Measurements from ENCODE around the gene ZNF324. TPM values are rescaled to one million over a fixed set of nuclear protein-coding genes. Genes with fewer than 3 reads are reported as not detected.
A peak's percentile ranks its signal among the peaks of the same experiment; 100 is the strongest.
"Not testable (repeated sequence)": the region's sequence is repeated elsewhere in the genome, so short reads cannot be mapped to it uniquely, and the experiment has no call there.

The ZNF324 gene
- polyA plus RNA-seq, 1 donor (not counting 4 experiments of a cell fraction or from before 2014, with no cell fraction given): 5.0 TPM

DNA sequence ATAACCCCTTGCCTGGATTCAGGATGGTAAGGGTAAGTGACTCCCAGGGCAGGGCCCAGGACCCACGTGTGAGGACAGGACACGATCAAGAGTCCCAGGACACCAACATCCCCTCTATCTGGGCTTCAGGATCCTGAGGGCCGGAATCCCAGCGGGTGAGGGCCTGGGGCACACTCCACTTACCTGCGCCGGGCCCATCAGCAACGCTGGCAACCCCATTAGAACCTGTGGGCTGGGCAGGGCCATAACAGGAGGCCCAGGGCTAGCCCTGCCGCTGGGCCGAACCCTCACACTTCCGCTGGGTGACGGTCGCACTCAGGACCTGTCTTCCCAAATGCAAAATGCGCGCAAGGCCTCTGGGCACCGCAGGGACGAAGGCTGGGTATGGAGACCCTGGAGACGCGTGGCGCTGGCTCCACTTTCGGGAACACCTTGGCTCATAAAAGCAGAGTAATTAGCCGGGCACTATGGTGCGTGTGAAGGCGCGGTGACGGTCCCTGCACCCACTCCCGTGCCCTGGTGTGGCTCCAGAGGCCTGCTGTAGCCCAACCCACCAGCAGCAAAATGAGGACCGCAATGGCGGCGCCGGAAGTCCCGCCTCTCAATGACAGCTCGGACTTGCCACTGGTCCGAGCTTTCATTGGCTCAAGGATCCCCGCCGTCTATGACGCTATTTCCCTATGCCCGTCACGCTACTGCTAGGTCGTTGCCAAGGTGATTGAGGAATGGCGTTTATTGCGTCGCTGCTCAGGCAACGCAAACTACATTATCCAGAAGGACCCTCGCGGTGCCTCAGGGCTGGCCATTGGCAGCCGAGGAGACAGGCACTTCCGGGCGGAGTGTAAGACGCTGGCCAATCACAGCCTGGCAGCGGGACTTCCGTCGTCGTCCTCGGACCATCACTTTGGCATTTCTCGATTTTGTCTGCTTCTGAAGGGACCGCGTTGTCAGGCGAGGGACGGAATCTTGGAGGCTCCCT is 27.0 kb upstream of the ZNF324 start, which contains the start of gene ZNF132:
TSS of gene ZNF132 (minus strand) at position 578 of the 979 bp plus-strand sequence. CDS start at position 246, 332 bp downstream.
- H2AFZ ChIP-seq (ENCODE audit: control insufficient read depth, low read length): peak within 1 kb of the TSS; percentile 90

DNA sequence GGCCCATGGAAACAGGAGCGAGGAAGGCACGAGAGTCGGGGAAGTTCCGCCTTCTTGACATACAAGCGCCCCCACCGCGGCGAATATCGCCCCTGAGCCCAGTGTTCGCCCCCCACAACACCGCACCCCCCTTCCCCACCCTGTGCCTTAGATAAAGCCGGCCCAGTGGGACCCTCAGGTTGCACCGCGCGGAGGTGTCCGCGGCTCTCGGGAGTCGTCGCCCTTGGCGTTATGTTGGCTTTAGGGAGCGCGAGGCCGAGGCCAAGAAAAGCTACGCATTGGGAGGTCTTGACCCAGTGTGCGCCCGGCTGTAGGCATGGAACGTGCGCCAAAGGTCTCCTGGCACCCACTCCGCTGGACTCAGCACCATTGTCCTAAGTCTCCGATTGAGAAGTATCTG is 26.3 kb upstream of the ZNF324 start:
- dilution Hi-C loops (cut with MboI; ENCODE audit: extremely low pct_ligation_motif_present, low sequenced_read_pairs): no loop called here
- Histone ChIP-seq H3K4me1 (ENCODE audit: control insufficient read depth, extremely low read depth, insufficient read depth, low read length) (peaks cover 8% of the 10 kb centered on the region), H3K36me3 (ENCODE audit: control insufficient read depth in 2 of 2, extremely low read depth in 1 of 2, insufficient read depth in 2 of 2, low read length in 2 of 2) (peaks cover 0 to 2% of the 10 kb centered on the region in 2 experiments), H3K27ac (ENCODE audit: control insufficient read depth, insufficient read depth, low read length) (no peak overlapping the region), H3K9me3 (ENCODE audit: control insufficient read depth, low read depth, low read length) (peaks cover 2% of the 10 kb centered on the region), H2AFZ (ENCODE audit: control insufficient read depth, low read length) (peak overlapping the region; percentile 90), H3K9ac (ENCODE audit: control insufficient read depth, extremely low read depth, insufficient read depth, low read length) (no peak overlapping the region), H3K9me1 (ENCODE audit: control insufficient read depth, extremely low read depth, insufficient read depth, low read length) (no peaks in the 10 kb centered on the region), H3K79me2 (ENCODE audit: control insufficient read depth, insufficient read depth, low read length) (peaks cover 6% of the 10 kb centered on the region), H3K27me3 (ENCODE audit: control insufficient read depth, extremely low read depth, insufficient read depth, low read length) (no peaks in the 10 kb centered on the region), H3K4me3 (ENCODE audit: control insufficient read depth in 2 of 3, extremely low read depth in 1 of 3, insufficient read depth in 2 of 3, low read depth in 1 of 3, low read length in 3 of 3) (peak overlapping the region; percentile 47 to 80 (median 73)), H3K4me2 (ENCODE audit: control insufficient read depth, extremely low read depth, insufficient read depth, low read depth, low read length) (peak overlapping the region; percentile 84), H4K20me1 (ENCODE audit: control insufficient read depth, extremely low read depth, insufficient read depth, low read length) (no peaks in the 10 kb centered on the region)
- FAIRE-seq: no peak
- DNase-seq (ENCODE audit: low read depth, low spot score): no peak
- no peak for TF ChIP-seq EZH2 (IDR thresholded peaks at IDR 0.05; ENCODE audit: low read length)
- TF ChIP-seq, protein P1, sequence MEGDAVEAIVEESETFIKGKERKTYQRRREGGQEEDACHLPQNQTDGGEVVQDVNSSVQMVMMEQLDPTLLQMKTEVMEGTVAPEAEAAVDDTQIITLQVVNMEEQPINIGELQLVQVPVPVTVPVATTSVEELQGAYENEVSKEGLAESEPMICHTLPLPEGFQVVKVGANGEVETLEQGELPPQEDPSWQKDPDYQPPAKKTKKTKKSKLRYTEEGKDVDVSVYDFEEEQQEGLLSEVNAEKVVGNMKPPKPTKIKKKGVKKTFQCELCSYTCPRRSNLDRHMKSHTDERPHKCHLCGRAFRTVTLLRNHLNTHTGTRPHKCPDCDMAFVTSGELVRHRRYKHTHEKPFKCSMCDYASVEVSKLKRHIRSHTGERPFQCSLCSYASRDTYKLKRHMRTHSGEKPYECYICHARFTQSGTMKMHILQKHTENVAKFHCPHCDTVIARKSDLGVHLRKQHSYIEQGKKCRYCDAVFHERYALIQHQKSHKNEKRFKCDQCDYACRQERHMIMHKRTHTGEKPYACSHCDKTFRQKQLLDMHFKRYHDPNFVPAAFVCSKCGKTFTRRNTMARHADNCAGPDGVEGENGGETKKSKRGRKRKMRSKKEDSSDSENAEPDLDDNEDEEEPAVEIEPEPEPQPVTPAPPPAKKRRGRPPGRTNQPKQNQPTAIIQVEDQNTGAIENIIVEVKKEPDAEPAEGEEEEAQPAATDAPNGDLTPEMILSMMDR (optimal IDR thresholded peaks at IDR 0.05 in 1 of 3, IDR thresholded peaks at IDR 0.05 in 1 of 3, conservative IDR thresholded peaks at IDR 0.05 in 1 of 3; ENCODE audit: extremely low read depth in 1 of 3, insufficient read depth in 2 of 3, low read length in 3 of 3): no peak

More for the DNA sequence above, 27.0 kb upstream of the ZNF324 start, which contains the start of gene ZNF132:
- peak; percentile 86 for FAIRE-seq
- Histone ChIP-seq H3K4me3 (ENCODE audit: control insufficient read depth in 2 of 3, extremely low read depth in 1 of 3, insufficient read depth in 2 of 3, low read depth in 1 of 3, low read length in 3 of 3) (peak within 1 kb of the TSS; percentile 47 to 80 (median 73)), H4K20me1 (ENCODE audit: control insufficient read depth, extremely low read depth, insufficient read depth, low read length) (no peaks in the 10 kb centered on the region), H3K36me3 (ENCODE audit: control insufficient read depth in 2 of 2, extremely low read depth in 1 of 2, insufficient read depth in 2 of 2, low read length in 2 of 2) (peaks cover 2% of the 10 kb centered on the region in 2 experiments), H3K4me1 (ENCODE audit: control insufficient read depth, extremely low read depth, insufficient read depth, low read length) (peaks cover 8% of the 10 kb centered on the region), H3K79me2 (ENCODE audit: control insufficient read depth, insufficient read depth, low read length) (peaks cover 6% of the 10 kb centered on the region), H3K27me3 (ENCODE audit: control insufficient read depth, extremely low read depth, insufficient read depth, low read length) (no peaks in the 10 kb centered on the region), H3K9me1 (ENCODE audit: control insufficient read depth, extremely low read depth, insufficient read depth, low read length) (no peaks in the 10 kb centered on the region), H3K4me2 (ENCODE audit: control insufficient read depth, extremely low read depth, insufficient read depth, low read depth, low read length) (peak within 1 kb of the TSS; percentile 84), H3K9me3 (ENCODE audit: control insufficient read depth, low read depth, low read length) (peaks cover 8% of the 10 kb centered on the region), H3K27ac (ENCODE audit: control insufficient read depth, insufficient read depth, low read length) (peak within 1 kb of the TSS; percentile 65), H3K9ac (ENCODE audit: control insufficient read depth, extremely low read depth, insufficient read depth, low read length) (peak within 1 kb of the TSS; percentile 65)
- DNase-seq (ENCODE audit: low read depth, low spot score): peak; percentile 92
- dilution Hi-C loops (cut with MboI; ENCODE audit: extremely low pct_ligation_motif_present, low sequenced_read_pairs): no loop called here
- TF ChIP-seq EZH2 (IDR thresholded peaks at IDR 0.05; ENCODE audit: low read length): no peak
- TF ChIP-seq, protein P1 (optimal IDR thresholded peaks at IDR 0.05 in 1 of 3, IDR thresholded peaks at IDR 0.05 in 1 of 3, conservative IDR thresholded peaks at IDR 0.05 in 1 of 3; ENCODE audit: extremely low read depth in 1 of 3, insufficient read depth in 2 of 3, low read length in 3 of 3): no peak

DNA sequence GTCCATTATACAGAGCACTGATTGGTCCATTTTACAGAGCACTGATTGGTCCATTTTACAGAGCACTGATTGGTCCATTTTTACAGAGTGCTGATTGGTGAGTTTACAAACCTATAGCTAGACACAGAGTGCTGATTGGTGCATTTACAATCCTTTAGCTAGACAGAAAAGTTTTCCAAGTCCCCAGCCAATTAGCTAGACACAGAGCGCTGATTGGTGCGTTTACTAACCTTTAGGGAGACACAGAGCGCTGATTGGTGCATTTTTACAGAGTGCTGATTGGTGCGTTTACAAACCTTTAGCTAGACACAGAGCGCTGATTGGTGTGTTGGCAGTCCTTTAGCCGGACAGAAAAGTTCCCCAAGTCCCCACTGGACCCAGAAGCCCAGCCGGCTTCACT is 23.9 kb upstream of the ZNF324 start:
- H3K4me3 ChIP-seq (ENCODE audit: control insufficient read depth in 2 of 3, extremely low read depth in 1 of 3, insufficient read depth in 2 of 3, low read depth in 1 of 3, low read length in 3 of 3); H3K27ac ChIP-seq (ENCODE audit: control insufficient read depth, insufficient read depth, low read length); H3K4me1 ChIP-seq (ENCODE audit: control insufficient read depth, extremely low read depth, insufficient read depth, low read length); H3K27me3 ChIP-seq (ENCODE audit: control insufficient read depth, extremely low read depth, insufficient read depth, low read length); H4K20me1 ChIP-seq (ENCODE audit: control insufficient read depth, extremely low read depth, insufficient read depth, low read length); dilution Hi-C loops (cut with MboI; ENCODE audit: extremely low pct_ligation_motif_present, low sequenced_read_pairs); H3K9ac ChIP-seq (ENCODE audit: control insufficient read depth, extremely low read depth, insufficient read depth, low read length); H3K36me3 ChIP-seq (ENCODE audit: control insufficient read depth in 2 of 2, extremely low read depth in 1 of 2, insufficient read depth in 2 of 2, low read length in 2 of 2); H3K4me2 ChIP-seq (ENCODE audit: control insufficient read depth, extremely low read depth, insufficient read depth, low read depth, low read length); H3K9me3 ChIP-seq (ENCODE audit: control insufficient read depth, low read depth, low read length); H3K9me1 ChIP-seq (ENCODE audit: control insufficient read depth, extremely low read depth, insufficient read depth, low read length); FAIRE-seq; H2AFZ ChIP-seq (ENCODE audit: control insufficient read depth, low read length); H3K79me2 ChIP-seq (ENCODE audit: control insufficient read depth, insufficient read depth, low read length); DNase-seq (ENCODE audit: low read depth, low spot score): not testable (repeated sequence)
